GM19025 (cell line): ENCODE data around the gene CDC25A.

Experiments
- ATAC-seq: cut with Tn5 transposase; IDR thresholded peaks from one replicate; pipeline ENCODE4 v1.9.1; 2021; ENCODE audit warnings: mild to moderate bottlenecking, low read depth, moderate library complexity; ENCODE audit not compliant: unreplicated experiment

The CDC25A gene

GRCh38 chr3:48143567-48143966 is 44.6 kb downstream of the CDC25A start:
- ATAC-seq = no peak

DNA sequence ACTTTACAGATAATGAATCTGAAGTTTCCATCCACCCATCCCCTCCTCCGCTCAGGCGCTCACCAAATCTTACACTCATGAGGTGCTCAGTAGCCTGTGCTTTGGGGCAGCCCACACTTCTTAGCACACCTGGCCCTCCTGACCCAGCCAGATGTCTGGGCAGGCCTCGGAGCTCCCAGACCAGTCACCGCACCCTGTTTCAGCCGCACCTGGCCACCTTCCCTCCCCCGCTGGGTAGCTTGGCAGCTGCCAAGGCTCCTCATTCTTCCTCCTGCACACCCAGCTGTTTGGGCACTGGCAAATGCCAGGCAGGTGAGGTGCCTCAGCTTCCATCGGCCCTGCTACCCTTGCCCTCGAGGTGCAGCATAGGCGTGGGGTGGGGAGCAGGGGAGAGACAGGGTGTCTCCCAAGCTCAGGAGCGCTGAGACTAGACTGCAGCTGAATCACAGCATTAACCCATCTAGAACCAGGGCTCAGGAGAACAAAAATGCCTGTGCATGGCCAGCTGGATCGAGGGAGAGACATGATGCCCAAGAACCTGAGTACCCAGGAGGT is 45.8 kb downstream of the CDC25A start:
- no peak for ATAC-seq

DNA sequence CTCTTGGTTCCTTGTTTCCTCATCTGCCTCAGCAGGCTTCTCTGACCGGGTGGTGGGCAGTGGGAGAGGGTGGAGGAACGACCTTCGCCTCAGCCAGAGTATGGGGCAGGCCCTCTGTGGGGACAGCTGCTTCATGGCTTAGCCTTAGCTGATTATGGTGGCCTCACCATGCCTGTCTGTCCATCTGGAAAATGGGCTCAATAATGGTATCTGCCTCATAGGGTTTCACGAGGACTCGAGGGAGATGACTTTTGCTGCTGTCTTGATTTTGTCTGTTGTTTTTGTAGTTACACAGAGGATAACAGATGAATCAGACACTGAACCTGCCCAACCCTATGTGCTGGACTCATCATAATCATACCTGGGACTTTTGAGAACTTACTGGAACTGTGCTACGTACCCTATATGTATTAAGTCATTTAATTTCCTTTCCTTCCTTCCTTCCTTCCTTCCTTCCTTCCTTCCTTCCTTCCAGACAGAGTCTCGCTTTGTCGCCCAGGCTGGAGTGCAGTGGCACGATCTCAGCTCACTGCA is 46.5 kb downstream of the CDC25A start:
- ATAC-seq = no peak

- ATAC-seq = no peak
Observed at GRCh38 chr3:48140936-48141603, 47.1 kb downstream of the CDC25A start.

GRCh38 chr3:48140336-48140757 is 47.9 kb downstream of the CDC25A start:
- no peak for ATAC-seq

DNA sequence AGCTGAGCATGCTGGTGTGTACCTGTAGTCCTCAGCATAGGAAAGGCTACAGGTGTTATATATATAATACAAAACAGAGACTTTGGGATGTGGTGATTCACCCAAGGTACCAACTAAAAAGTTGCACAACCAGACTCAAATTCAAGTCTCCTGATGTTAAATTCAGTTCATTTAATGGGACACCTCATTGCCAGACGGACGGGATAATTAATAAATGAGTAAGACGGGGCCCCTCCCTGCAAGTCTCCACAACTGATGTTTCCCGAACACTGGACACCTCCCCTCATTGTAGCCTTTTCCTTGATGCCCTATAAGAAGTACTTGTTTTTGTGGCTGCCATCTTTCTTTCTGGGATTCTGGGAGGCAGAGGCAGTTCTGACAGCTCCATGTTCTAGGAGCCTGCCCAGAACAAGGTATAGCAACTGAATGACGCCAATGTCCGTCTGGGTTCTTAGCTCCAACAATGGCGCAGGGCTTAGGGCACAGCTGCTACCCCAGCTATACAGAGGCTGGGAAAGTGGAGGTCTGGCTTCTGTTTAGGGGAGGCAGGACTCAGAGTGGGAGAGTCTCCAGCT is 50.7 kb downstream of the CDC25A start:
- no peak for ATAC-seq

GRCh38 chr3:48135552-48136495 is 52.4 kb downstream of the CDC25A start:
- ATAC-seq = no peak

DNA sequence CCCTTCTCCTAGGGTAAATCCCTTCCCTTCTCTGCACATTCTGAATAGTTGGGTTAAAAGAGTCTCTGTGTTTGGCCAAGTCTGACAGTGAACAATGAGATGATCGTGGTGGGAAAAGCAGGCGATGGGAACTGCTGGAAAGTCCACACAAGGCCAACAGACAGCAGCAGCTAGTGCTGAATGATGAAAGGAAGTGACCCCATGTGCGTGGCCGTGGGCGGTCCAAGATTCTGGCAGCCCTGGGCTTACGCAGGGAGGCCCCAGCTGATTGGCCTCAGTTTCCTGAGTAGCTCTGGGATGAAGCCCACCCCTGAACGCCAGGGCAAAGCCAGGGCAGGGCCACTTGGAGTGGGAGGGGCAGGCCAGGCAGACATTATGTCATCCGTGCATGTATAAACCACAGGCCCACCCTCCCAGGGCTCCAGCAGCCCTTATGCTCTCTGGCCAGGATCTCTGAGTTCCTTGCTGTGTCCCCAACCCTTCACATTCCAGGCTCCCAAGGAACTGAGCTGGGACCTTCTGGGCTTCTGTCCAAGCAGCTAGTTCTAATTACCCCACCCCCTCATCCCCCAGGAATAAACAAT is 57.8 kb downstream of the CDC25A start:
- no peak for ATAC-seq

- no peak for ATAC-seq
Observed at GRCh38 chr3:48129921-48130320, 58.3 kb downstream of the CDC25A start.

DNA sequence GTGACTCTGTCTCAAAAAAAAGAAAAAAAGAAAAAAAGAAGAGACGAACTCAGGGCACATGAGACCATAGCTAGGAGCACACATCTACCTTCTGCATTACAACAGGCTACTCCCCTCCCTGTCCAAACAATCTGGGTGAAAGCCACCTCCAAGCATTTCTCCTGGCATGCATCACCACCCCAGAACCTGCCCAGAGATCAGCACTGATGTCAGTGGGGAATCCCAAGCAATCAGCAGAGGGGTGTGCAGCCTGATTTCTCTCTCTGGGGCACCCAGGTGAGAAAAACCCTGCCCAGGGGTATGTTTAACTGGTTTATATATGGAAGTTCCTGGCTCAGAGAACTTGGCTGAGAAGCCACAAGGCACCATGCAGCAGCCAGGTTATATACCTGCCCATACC is 59.4 kb downstream of the CDC25A start:
- no peak for ATAC-seq

- ATAC-seq = no peak
Observed at GRCh38 chr3:48125886-48126622, 62.2 kb downstream of the CDC25A start.

GRCh38 chr3:48125013-48125705 is 63.1 kb downstream of the CDC25A start:
- ATAC-seq = no peak

GRCh38 chr3:48123346-48123745 is 64.9 kb downstream of the CDC25A start:
- ATAC-seq = no peak

GRCh38 chr3:48122504-48122903 is 65.7 kb downstream of the CDC25A start:
- ATAC-seq = no peak

- no peak for ATAC-seq
Observed at GRCh38 chr3:48120223-48120622, 68.0 kb downstream of the CDC25A start.

- ATAC-seq = no peak
Observed at GRCh38 chr3:48119505-48120193, 68.6 kb downstream of the CDC25A start.

- ATAC-seq = no peak
Observed at GRCh38 chr3:48118928-48119327, 69.3 kb downstream of the CDC25A start.

GRCh38 chr3:48118322-48118721 is 69.9 kb downstream of the CDC25A start:
- no peak for ATAC-seq

DNA sequence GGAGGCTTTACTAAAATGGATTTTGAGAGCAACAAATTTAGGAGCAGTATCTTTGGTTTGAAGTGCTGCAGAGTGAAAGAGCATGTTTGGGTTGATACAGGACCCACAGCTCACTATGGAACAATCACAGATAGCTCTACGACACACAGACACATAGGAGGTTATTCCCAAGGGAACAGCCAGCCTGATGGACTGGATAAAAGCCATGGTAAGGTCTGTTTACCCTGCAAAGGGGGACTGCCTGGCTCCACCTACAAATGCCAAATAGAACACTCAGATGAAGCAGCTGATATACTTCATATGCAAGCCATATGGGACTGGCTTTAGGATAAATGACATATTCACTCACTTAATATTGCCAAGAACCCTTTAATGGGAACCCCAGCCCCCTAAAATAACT is 75.4 kb downstream of the CDC25A start:
- ATAC-seq = no peak
